Fibroblast of the aortic adventitia (primary cell): ENCODE measurements around the gene RABL2A. TPM values are rescaled to one million over a fixed set of nuclear protein-coding genes. Genes with fewer than 3 reads are reported as not detected.
"Not testable (repeated sequence)": the region's sequence is repeated elsewhere in the genome, so short reads cannot be mapped to it uniquely, and the experiment has no call there.

ENCODE experiments used
- DNase-seq: peaks from one replicate; pipeline ENCODE4 v3.0.0-alpha.2; 2010; ENCODE audit warnings: low read depth
- H3K4me3 ChIP-seq: 2 replicates; pipeline ENCODE4 v1.5.1; 2011; ENCODE audit warnings: low read depth, mild to moderate bottlenecking, control low read depth, low read length, moderate library complexity
- total RNA-seq: library from RNA; depleted of rRNA; stranded (reverse); fragments of >200 nt; gene quantifications from 2 replicates; pipeline ENCODE4 v1.2.3, GENCODE V29; 2012; ENCODE audit warnings: low replicate concordance
- TF ChIP-seq, protein P1 (sequence below): IDR thresholded peaks from 2 replicates; pipeline ENCODE4 v1.5.1; 2011; ENCODE audit warnings: mild to moderate bottlenecking, low read length, control low read depth, inconsistent platforms; ENCODE audit not compliant: insufficient read depth

The RABL2A gene
- total RNA-seq, 1 donor = 12.0 TPM

DNA sequence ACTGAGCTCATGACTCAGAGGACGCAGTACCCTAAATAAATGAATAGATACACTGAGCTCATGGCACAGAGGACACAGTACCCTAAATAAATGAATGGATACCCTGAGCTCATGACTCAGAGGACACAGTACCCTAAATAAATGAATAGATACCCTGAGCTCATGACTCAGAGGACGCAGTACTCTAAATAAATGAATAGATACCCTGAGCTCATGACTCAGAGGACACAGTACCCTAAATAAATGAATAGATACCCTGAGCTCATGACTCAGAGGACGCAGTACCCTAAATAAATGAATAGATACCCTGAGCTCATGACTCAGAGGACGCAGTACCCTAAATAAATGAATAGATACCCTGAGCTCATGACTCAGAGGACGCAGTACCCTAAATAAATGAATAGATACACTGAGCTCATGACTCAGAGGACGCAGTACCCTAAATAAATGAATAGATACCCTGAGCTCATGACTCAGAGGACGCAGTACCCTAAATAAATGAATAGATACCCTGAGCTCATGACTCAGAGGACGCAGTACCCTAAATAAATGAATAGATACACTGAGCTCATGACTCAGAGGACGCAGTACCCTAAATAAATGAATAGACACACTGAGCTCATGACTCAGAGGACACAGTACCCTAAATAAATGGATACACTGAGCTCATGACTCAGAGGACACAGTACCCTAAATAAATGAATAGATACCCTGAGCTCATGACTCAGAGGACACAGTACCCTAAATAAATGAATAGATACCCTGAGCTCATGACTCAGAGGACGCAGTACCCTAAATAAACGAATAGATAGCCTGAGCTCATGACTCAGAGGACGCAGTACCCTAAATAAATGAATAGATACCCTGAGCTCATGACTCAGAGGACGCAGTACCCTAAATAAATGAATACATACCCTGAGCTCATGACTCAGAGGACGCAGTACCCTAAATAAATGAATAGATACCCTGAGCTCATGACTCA is 24.1 kb downstream of the RABL2A start:
- not testable (repeated sequence) for H3K4me3 ChIP-seq, DNase-seq

DNA sequence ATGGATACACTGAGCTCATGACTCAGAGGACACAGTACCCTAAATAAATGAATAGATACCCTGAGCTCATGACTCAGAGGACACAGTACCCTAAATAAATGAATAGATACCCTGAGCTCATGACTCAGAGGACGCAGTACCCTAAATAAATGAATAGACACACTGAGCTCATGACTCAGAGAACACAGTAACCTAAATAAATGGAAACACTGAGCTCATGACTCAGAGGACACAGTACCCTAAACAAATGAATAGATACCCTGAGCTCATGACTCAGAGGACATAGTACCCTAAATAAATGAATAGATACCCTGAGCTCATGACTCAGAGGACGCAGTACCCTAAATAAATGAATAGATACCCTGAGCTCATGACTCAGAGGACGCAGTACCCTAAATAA is 25.5 kb downstream of the RABL2A start:
- not testable (repeated sequence) for DNase-seq

DNA sequence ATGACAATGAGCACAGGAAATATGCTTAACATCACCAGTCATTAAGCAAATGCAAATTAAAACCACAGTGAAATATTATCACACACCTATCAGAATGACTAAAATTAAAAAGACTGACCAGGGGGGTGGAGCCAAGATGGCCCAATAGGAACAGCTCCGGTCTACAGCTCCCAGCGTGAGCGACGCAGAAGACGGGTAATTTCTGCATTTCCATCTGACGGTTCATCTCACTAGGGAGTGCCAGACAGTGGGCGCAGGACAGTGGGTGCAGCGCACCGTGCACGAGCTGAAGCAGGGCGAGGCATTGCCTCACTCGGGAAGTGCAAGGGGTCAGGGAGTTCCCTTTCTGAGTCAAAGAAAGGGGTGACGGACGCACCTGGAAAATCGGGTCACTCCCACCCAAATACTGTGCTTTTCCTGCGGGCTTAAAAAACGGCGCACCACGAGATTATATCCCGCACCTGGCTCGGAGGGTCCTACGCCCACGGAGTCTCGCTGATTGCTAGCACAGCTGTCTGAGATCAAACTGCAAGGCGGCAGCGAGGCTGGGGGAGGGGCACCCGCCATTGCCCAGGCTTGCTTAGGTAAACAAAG is 29.1 kb downstream of the RABL2A start:
- not testable (repeated sequence) for H3K4me3 ChIP-seq, DNase-seq

More for the DNA sequence above, 25.5 kb downstream of the RABL2A start:
- H3K4me3 ChIP-seq = not testable (repeated sequence)

DNA sequence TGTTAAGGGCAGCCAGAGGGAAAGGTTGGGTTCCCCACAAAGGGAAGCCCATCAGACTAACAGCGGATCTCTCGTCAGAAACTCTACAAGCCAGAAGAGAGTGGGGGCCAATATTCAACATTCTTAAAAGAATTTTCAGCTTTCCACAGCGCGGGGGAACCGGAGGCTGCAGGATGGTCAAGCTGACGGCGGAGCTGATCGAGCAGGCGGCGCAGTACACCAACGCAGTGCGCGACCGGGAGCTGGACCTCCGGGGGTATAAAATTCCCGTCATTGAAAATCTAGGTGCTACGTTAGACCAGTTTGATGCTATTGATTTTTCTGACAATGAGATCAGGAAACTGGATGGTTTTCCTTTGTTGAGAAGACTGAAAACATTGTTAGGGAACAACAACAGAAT is 30.7 kb downstream of the RABL2A start:
- not testable (repeated sequence) for H3K4me3 ChIP-seq, DNase-seq

DNA sequence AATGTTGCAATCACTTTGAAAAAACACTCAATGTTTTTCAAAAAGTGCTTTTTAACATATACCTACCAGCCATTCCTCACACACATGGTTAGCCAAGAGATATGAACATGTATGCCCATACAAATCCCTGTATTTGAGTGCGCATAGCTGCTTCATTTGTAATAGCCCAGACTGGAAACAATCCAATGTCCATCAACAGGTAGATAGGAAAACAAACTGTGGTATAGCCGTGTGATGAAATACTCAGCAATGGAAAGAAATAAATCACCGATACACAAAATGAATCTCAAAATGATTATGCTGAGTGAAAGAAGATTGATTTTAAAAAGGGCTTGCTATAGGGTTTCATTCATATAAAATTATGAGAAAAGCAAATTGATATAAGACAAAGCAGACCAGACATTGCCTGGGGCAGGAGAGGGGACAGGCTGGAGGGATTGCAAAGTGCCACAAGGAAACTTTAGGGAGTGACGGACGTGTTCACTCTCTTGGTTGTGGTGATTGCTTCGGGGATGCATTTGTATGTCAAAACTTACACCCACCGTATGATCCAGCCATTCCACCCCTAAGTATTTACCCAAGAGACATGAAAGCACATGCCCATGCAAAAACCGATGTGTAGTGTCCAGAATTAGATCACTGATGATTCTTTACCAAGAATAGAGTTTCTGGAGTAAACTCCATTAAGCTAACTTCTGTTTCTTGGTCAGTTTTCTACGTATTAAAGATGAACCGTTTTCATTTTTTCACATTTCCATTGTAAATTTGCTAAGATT is 36.4 kb downstream of the RABL2A start:
- DNase-seq, H3K4me3 ChIP-seq: not testable (repeated sequence)

DNA sequence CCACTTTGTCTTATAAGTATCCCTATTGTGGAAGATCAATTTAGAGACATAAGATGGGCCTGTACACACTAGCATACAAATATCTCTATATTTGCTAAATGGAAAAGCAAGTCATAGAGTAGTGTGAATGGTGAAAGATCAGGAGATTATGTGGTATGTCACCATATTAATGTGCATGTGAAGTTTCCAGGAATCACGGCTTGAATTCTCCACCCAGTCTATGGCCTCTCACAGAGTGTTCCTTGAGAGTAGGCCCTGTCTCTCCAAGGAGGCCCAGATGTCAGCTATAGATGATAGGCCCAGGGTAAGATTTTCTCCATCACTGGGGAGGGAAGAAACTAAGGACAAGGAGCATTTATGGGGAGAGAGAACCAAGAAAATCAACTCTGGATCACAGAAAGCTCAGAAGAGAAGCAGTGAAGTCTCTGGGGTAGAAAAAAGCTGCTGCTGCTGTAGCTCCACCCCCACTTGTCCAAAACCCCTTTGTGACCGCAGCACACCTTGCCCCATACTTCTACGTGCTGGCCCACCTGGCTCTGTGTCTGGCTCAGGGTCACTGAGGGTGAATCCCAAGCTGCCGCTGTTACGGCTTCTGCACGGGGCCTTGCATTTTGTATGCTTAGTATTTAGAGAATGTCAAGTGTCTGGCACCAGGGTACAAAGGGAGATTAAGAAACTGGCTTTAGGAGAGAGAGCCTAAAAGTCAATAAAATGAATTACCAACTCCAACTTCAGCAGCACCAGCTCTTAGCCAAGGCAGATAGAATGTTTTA is 37.9 kb downstream of the RABL2A start:
- not testable (repeated sequence) for H3K4me3 ChIP-seq

DNA sequence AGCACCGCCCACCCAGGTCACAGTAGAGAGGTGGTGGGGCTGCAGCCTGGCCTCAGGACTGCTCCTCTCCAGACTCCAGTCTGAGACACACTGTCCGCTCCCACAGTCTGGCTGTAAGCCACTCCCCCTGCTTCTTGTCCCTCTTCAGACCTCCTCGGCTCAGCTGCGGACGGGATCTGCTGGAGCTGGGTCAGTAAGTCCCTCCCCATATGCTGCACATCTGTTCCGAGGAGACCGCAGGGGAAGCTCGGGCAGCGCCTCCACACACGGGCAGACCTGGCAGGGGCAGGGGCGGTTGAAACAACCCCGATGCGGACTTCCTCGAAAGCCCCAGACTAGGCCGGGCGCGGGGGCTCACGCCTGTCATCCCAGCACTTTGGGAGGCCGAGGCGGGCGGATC is 41.9 kb downstream of the RABL2A start:
- not testable (repeated sequence) for DNase-seq, H3K4me3 ChIP-seq

More for the DNA sequence above, 37.9 kb downstream of the RABL2A start:
- not testable (repeated sequence) for DNase-seq

DNA sequence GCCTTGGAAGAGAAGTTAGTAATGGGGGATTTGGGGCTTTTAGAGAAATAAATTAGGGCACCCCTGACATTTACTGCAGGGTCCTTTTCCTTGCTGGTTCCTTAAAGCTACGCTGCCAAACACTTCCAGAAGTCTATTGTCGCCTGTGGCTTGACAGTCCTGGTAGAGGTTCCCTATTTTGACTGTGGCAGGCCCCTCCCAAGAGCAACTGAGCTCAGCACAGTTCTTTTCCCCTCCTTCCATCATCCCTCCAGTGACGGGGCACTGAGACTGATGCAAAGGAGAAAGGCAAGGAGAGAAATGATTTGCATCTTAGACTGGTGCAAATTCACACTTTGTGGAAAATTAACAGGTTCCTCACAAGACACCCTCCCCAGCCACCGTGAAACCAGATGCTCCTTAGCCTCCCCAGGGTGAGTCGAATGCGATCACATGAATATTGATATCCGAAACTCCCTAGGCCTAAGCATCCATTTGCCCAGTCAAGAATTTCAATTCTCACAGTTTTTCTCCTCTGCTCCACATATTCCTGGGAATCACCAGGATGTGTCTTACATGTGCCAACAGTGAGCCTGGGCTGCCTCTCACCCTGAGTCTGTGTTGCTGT is 45.4 kb downstream of the RABL2A start:
- H3K4me3 ChIP-seq = no peak overlapping the region
- DNase-seq = no peak
- TF ChIP-seq, protein P1, sequence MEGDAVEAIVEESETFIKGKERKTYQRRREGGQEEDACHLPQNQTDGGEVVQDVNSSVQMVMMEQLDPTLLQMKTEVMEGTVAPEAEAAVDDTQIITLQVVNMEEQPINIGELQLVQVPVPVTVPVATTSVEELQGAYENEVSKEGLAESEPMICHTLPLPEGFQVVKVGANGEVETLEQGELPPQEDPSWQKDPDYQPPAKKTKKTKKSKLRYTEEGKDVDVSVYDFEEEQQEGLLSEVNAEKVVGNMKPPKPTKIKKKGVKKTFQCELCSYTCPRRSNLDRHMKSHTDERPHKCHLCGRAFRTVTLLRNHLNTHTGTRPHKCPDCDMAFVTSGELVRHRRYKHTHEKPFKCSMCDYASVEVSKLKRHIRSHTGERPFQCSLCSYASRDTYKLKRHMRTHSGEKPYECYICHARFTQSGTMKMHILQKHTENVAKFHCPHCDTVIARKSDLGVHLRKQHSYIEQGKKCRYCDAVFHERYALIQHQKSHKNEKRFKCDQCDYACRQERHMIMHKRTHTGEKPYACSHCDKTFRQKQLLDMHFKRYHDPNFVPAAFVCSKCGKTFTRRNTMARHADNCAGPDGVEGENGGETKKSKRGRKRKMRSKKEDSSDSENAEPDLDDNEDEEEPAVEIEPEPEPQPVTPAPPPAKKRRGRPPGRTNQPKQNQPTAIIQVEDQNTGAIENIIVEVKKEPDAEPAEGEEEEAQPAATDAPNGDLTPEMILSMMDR = no peak

DNA sequence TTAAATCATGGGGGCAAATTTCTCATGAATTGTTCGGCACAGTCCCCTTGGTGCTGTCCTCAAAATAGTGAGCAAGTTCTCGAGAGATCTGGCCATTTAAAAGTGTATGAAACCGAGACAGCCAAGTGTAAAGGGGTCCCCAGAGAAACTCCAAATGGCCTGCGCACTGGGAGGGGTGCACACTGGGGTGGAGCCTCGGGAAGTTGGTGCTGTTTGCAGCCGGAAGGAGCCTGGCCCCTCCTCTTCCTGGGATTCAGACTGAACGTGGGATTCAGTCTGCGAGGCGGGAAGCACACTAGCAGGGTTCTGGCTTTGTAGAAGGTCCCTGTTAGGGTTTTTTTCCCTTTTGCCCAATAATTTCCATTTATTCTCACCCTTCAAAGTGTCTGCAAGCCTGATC is 48.8 kb downstream of the RABL2A start:
- no peak for DNase-seq
- H3K4me3 ChIP-seq = no peak overlapping the region
- TF ChIP-seq, protein P1 = no peak

DNA sequence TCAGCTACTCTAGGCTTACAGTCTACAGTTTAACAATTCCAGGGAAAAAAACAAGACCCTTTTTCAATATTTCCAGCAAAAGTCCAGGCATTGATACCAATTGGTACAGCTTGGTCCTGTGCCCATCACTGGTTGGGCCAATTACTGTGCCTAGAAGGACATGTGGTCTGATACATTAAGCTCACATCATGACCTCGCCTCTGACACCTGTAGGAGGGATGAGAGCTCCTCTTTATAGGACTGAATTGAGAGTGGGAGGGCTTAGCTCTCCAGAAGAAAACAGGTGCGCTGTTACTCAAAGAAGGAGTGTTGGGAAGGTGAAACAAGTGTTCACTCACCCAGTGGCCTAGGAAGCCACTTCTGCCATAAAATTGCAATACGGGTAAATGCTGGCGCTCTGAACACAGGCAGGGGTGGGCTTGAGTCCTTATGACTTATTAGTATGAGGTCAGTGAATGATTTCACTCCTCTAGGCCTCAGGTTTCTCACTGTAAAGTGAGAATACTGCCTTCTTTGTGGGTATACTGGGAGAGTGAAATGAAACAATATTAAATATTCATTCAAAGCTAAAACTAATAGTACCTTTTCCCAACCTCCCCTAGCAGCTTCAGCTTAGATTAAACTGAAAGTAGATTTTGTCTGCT is 49.7 kb downstream of the RABL2A start:
- no peak for DNase-seq
- TF ChIP-seq, protein P1 = no peak
- no peak overlapping the region for H3K4me3 ChIP-seq
